ENCODE data around the gene DRD1.
"Not testable (repeated sequence)": the region's sequence is repeated elsewhere in the genome, so short reads cannot be mapped to it uniquely, and the experiment has no call there.

- not testable (repeated sequence) for TF ChIP-seq CTCF, POLR2AphosphoS5 (IDR thresholded peaks at IDR 0.05)
Measured at GRCh38 chr5:175424594-175424993, 19.4 kb downstream of the DRD1 start.
